Kidney (tissue), 14 donors: ENCODE results near the gene MRPS9. TPM values are rescaled to one million over a fixed set of nuclear protein-coding genes. Genes with fewer than 3 reads are reported as not detected.

ENCODE experiments used
- DNase-seq, 5 donors: peaks; one replicate each; pipeline ENCODE4 v3.0.0-alpha.2; 2013 to 2020
- FAIRE-seq: peaks from 2 replicates; lab custom pipeline; 2012; peaks lifted over from hg19 to GRCh38; lab: Jason Lieb, UNC
- H3K27ac ChIP-seq, 2 donors: one replicate each; pipeline ENCODE4 v1.7.0; 2013; ENCODE audit warnings: low read depth in 2 of 2, low read length in 2 of 2, inconsistent platforms in 1 of 2
- H3K27me3 ChIP-seq: one replicate; pipeline ENCODE4 v1.7.1; 2013; ENCODE audit warnings: low read length, inconsistent platforms; ENCODE audit not compliant: control insufficient read depth, insufficient read depth
- H3K36me3 ChIP-seq, 3 donors: one replicate each; pipeline versions ENCODE4 v1.7.0 to v1.7.1; 2013; ENCODE audit warnings: low read length in 3 of 3, control low read depth in 1 of 3, inconsistent platforms in 1 of 3; ENCODE audit not compliant: insufficient read depth in 3 of 3, control insufficient read depth in 2 of 3
- H3K4me1 ChIP-seq, 3 donors: one replicate each; pipeline versions ENCODE4 v1.7.0 to v1.7.1; 2013; ENCODE audit warnings: low read length in 3 of 3, inconsistent platforms in 1 of 3, low read depth in 1 of 3; ENCODE audit not compliant: control insufficient read depth in 2 of 3, insufficient read depth in 2 of 3
- H3K4me3 ChIP-seq, 3 donors: one replicate each; pipeline versions ENCODE4 v1.7.0 to v1.8.1; 2013; ENCODE audit warnings: low read length in 3 of 3, control low read depth in 1 of 3, inconsistent platforms in 1 of 3
- H3K9ac ChIP-seq, 3 donors: one replicate each; pipeline versions ENCODE4 v1.7.0 to v1.7.1; 2013; ENCODE audit warnings: low read length in 3 of 3, control low read depth in 1 of 3, inconsistent platforms in 1 of 3
- H3K9me3 ChIP-seq, 3 donors: one replicate each; pipeline versions ENCODE4 v1.7.0 to v1.7.1; 2013; ENCODE audit warnings: low read length in 3 of 3, control low read depth in 1 of 3, inconsistent platforms in 1 of 3; ENCODE audit not compliant: control insufficient read depth in 2 of 3, insufficient read depth in 1 of 3
- intact Hi-C: fragments of 100-400 bp; cut with DNase I; formaldehyde crosslinking; loops from one replicate; pipeline ENCODE4 v1.11.1; 2022
- polyA plus RNA-seq: library from polyadenylated mRNA; stranded (reverse); fragments of 350-450 nt; fragmentation: Illumina TruSeq; extraction: RNeasy Lipid Tissue Mini Kit (QIAGEN cat#74804); gene quantifications from one replicate; pipeline ENCODE4 v1.2.3, GENCODE V29; 2014; ENCODE audit warnings: low read depth, low replicate concordance; ENCODE audit not compliant: insufficient read depth
- total RNA-seq: library from RNA; stranded (reverse); fragmentation: NEBNext Ultra II Directional; extraction: Animal tissue kit (Norgen Biotek cat#: 25700); gene quantifications from one replicate; pipeline ENCODE4 v1.2.1, GENCODE V29; 2021
- TF ChIP-seq, protein P1 (sequence below): IDR thresholded peaks from 3 replicates; pipeline ENCODE4 v1.5.1; 2012; ENCODE audit warnings: mild to moderate bottlenecking, moderate library complexity, borderline replicate concordance; ENCODE audit not compliant: insufficient read depth; ENCODE audit errors: extremely low read depth
- donor health status: control.
- donor health status: control.
- donor health status: control.
- donor health status: control.
- donor health status: control.
- donor health status: DM: yes; HTN: yes; CAD: no.
- donor health status: Normal renal cell carcinoma (clear cell type).

The MRPS9 gene
- total and polyA plus RNA-seq, 2 donors from 2014 or later, result 23.3 to 60.9 TPM

DNA sequence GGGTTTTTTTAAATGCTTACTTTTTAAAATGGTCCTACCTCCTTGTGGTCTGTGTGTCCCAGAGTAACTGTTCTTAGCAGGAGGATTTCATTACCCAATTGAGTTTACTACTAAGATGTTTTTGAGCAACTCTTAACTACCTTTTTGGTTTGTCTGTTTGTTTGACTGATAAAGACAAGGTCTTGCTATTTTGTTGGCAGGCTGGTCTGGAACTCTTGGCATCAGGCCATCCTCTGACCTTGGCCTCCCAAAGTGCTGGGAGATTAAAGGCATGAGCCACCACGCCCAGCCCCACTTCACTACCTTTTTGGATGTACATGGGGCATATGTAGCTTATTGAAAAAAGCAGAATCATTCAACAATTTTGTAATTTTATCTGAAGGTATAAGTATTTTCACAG, 14.9 kb downstream of the MRPS9 start:
- Histone ChIP-seq H3K9ac (no peak overlapping the region), H3K27me3 (no peaks in the 10 kb centered on the region), H3K36me3 (peaks cover 0 to 9% (median 3%) of the 10 kb centered on the region in 3 donors), H3K9me3 (no peaks in the 10 kb centered on the region), H3K4me3 (no peak overlapping the region), H3K27ac (no peak overlapping the region), H3K4me1 (no peaks in the 10 kb centered on the region)
- FAIRE-seq (no peak), DNase-seq (no peak)
- TF ChIP-seq, protein P1, sequence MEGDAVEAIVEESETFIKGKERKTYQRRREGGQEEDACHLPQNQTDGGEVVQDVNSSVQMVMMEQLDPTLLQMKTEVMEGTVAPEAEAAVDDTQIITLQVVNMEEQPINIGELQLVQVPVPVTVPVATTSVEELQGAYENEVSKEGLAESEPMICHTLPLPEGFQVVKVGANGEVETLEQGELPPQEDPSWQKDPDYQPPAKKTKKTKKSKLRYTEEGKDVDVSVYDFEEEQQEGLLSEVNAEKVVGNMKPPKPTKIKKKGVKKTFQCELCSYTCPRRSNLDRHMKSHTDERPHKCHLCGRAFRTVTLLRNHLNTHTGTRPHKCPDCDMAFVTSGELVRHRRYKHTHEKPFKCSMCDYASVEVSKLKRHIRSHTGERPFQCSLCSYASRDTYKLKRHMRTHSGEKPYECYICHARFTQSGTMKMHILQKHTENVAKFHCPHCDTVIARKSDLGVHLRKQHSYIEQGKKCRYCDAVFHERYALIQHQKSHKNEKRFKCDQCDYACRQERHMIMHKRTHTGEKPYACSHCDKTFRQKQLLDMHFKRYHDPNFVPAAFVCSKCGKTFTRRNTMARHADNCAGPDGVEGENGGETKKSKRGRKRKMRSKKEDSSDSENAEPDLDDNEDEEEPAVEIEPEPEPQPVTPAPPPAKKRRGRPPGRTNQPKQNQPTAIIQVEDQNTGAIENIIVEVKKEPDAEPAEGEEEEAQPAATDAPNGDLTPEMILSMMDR, result no peak
- intact Hi-C loops, result no loop called here

DNA sequence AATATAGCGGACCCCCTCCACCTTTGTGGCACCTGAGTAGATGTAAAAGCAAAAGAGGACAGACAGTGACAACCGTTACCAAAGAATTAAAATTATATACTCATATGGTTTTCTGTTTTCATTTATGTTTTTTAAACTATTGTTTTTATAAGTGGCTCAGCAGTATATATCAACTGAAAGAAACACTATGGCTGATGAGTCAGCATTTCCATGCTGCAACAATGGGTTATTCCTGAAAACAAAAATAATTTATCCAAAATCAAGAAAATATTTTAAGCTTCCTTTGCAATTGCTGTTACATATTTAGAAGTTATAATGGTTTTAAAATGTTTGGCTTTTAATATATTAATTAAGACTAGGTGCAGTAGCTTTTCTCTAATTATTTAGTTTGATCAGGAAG, 17.7 kb downstream of the MRPS9 start:
- intact Hi-C loops, result no loop called here

DNA sequence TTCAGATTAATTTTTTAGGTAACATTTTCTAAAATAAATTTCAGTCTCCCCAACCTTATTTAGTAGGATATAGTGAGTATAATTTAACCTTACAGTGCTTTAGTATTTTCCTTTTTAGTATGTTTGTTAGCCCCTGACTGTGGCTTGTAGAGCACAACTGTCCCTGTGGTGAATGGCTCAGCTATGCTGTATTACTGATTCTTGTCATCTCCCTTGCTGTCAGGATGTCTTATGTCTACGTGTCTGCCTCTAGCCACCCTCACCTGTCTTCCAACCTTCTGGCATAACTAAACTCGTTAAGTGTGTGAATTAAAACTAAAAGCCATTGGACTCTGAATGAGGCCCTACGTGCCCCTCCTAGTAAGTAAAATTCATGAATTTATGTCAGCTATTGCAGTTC, 18.4 kb downstream of the MRPS9 start:
- Histone ChIP-seq H3K27me3 (no peaks in the 10 kb centered on the region), H3K4me1 (no peaks in the 10 kb centered on the region), H3K27ac (no peak overlapping the region), H3K36me3 (peaks cover 0 to 1% (median 0%) of the 10 kb centered on the region in 3 donors), H3K9me3 (no peaks in the 10 kb centered on the region), H3K4me3 (no peak overlapping the region), H3K9ac (no peak overlapping the region)
- TF ChIP-seq, protein P1, result no peak
- DNase-seq (no peak), FAIRE-seq (no peak)
- intact Hi-C loops, result no loop called here

More for the DNA sequence above, 17.7 kb downstream of the MRPS9 start:
- Histone ChIP-seq H3K36me3 (peaks cover 0 to 7% (median 3%) of the 10 kb centered on the region in 3 donors), H3K4me1 (no peaks in the 10 kb centered on the region), H3K9me3 (no peaks in the 10 kb centered on the region), H3K4me3 (no peak overlapping the region), H3K27ac (no peak overlapping the region), H3K9ac (no peak overlapping the region), H3K27me3 (no peaks in the 10 kb centered on the region)
- FAIRE-seq, result no peak
- DNase-seq, result no peak
- TF ChIP-seq, protein P1, result no peak

DNA sequence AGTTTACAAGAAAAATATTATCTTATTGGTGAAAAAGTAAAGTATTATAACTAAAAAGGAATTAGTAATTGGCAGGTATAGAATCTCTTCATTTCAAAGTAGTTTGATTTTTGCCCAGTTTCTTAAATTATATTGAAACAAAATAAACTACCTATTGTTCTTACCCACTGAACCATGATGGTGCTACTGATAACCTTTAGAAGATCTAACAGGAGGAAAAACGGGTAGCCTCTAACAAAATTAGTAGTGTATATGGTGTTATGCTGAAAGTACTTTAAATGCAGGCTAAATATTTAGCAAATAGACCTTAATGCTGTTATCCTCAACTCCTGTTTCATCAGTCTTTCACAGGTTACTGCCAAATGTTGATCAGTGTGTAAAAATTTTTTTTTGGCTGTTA, 19.1 kb downstream of the MRPS9 start:
- Histone ChIP-seq H3K27ac (no peak overlapping the region), H3K36me3 (no peaks in the 10 kb centered on the region), H3K9me3 (no peaks in the 10 kb centered on the region), H3K4me1 (no peaks in the 10 kb centered on the region), H3K9ac (no peak overlapping the region), H3K4me3 (no peak overlapping the region), H3K27me3 (no peaks in the 10 kb centered on the region)
- no peak for FAIRE-seq
- TF ChIP-seq, protein P1, result no peak
- DNase-seq, result no peak
- intact Hi-C loops, result no loop called here
